Stomach (tissue), 9 donors: ENCODE results near the gene SDC3. TPM values are rescaled to one million over a fixed set of nuclear protein-coding genes. Genes with fewer than 3 reads are reported as not detected.

Experiments
- DNase-seq, 2 donors: peaks; one replicate each; pipeline versions ENCODE4 v3.0.0 to v3.0.0-alpha.2; 2013 to 2019
- H3K27ac ChIP-seq, 5 donors: fragments of 200-600 bp in 4 of 5; sonication (generic) in 4 of 5; one replicate each; pipeline ENCODE4 v1.5.1; 2013 to 2019; ENCODE audit warnings: mild to moderate bottlenecking in 1 of 5, moderate library complexity in 1 of 5
- H3K27me3 ChIP-seq, 3 donors: fragments of 200-600 bp; sonication (generic); one replicate each; pipeline ENCODE4 v1.5.1; 2017 to 2019; ENCODE audit warnings: mixed run types in 1 of 3
- H3K36me3 ChIP-seq, 4 donors: fragments of 200-600 bp; sonication (generic); 1 replicate in 3 of 4; 2 replicates in 1 of 4; pipeline ENCODE4 v1.5.1; 2016 to 2019
- H3K4me1 ChIP-seq, 4 donors: fragments of 200-600 bp; sonication (generic); one replicate each; pipeline ENCODE4 v1.5.1; 2016 to 2019
- H3K4me3 ChIP-seq, 4 donors: fragments of 200-600 bp; sonication (generic) in 3 of 4; one replicate each; pipeline ENCODE4 v1.5.1; 2016 to 2019; ENCODE audit warnings: mild to moderate bottlenecking in 1 of 4
- H3K9me3 ChIP-seq, 4 donors: fragments of 200-600 bp; sonication (generic); one replicate each; pipeline ENCODE4 v1.5.1; 2016 to 2019
- EP300 ChIP-seq: sonication (generic); formaldehyde crosslinking; IDR thresholded peaks from one replicate; pipeline ENCODE4 v1.6.1; 2017; ENCODE audit warnings: antibody characterized with exemption
- POLR2A ChIP-seq, 4 donors: fragments of 450-650 bp; IDR thresholded peaks; one replicate each; pipeline ENCODE4 v1.6.1; 2016; ENCODE audit warnings: antibody characterized with exemption in 4 of 4, control low read depth in 2 of 4, mild to moderate bottlenecking in 1 of 4, moderate library complexity in 1 of 4
- POLR2AphosphoS5 ChIP-seq, 3 donors: sonication (generic); formaldehyde crosslinking; IDR thresholded peaks; one replicate each; pipeline ENCODE4 v1.6.1; 2016; ENCODE audit warnings: antibody characterized with exemption in 3 of 3
- WGBS, 5 donors: extraction: QIAGEN DNeasy Blood & Tissue Kit in 3 of 5; methylation state at CpG; one replicate each; pipeline versions ENCODE4 v1.1.5 to v1.1.7; 2013 to 2018; 5-methylcytosine and 5-hydroxymethylcytosine counted together
- intact Hi-C: fragments of 100-400 bp; cut with DNase I; formaldehyde crosslinking; loops from one replicate; pipeline ENCODE4 v1.15.1; 2023; ENCODE audit warnings: low total_unique reads
- polyA plus RNA-seq, 3 donors: library from polyadenylated mRNA; stranded (reverse); fragments of 200-250 nt; gene quantifications; one replicate each; pipeline ENCODE4 v1.2.3, GENCODE V29; 2013
- total RNA-seq, 5 donors: library from RNA; depleted of rRNA; stranded (reverse); fragments of >200 nt; gene quantifications; one replicate each; pipeline versions ENCODE4 v1.1.0 to v1.2.3, GENCODE V29; 2014 to 2016
- TF ChIP-seq, protein P1 (sequence below), 7 experiments: fragments of 450-650 bp in 4 of 7; fragments of 200-600 bp in 3 of 7; sonication (generic) in 3 of 7; IDR thresholded peaks; one replicate each; pipeline ENCODE4 v1.5.1; 2016 to 2019; ENCODE audit warnings: antibody characterized with exemption in 7 of 7, control low read depth in 2 of 7, mild to moderate bottlenecking in 1 of 7
- donor health status: healthy with polysubstance abuse.
- donor health status: Bipolar disorder and iron deficiency.
- donor health status: healthy.

Gene SDC3
- total and polyA plus RNA-seq, 8 donors, result 0.58 to 47.2 (median 15.2) TPM

- Histone ChIP-seq H3K4me3 (peak overlapping the region; percentile 55 to 60 (median 58)), H3K27me3 (peaks cover 0 to 26% (median 7%) of the 10 kb centered on the region in 3 donors), H3K36me3 (no peaks in the 10 kb centered on the region), H3K9me3 (no peaks in the 10 kb centered on the region), H3K4me1 (peaks cover 40 to 91% (median 66%) of the 10 kb centered on the region in 4 donors), H3K27ac (peak overlapping the region in 4 of 5 donors; percentile 7 to 85 (median 72))
- peak in 1 of 2 donors; percentile 9 for DNase-seq
- intact Hi-C loops, result no loop called here
- 69 to 95% (median 90%) methylated on average over 8 to 9 of the region's 9 CpGs for WGBS, 5 donors
- TF ChIP-seq EP300 (no peak), POLR2A (IDR thresholded peaks at IDR 0.05) (no peak), POLR2AphosphoS5 (IDR thresholded peaks at IDR 0.05) (no peak)
These were observed 1.7 kb downstream of the SDC3 start for GRCh38 chr1:30906631-30907441.

DNA sequence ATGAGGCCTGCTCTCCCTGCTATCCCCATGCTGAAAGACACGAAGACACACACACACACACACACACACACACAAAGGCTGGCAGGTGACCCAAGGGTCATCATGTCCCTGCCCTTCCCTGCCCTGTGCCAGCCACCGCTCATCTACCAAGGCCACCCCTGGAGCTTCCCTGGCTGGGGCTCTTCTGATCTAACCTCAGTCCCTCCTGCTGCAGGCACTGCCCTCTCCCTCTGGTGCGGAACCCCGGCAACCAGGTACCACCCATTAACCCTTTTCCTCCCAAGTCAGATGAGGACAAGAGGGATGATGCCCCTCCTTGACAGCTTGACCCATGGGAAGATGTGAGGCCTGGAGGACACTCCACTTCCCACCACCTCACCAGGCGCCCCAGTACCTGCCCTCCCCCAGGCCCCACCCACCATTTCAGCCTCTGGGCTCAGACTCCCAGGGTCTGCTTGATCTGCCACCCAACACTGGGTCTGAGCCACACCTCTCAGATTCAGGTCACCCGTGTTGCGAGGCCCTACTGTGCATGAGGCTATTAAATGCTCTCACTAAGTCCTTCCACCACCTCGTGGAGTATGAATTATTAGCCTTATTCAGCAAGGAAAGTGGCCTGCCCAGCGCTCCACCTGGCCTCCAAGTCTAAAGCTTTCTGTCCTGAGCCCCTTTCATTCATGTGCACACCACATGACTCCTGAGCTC, 2.5 kb downstream of the SDC3 start:
- Histone ChIP-seq H3K4me1 (peaks cover 42 to 91% (median 73%) of the 10 kb centered on the region in 4 donors), H3K4me3 (no peak overlapping the region), H3K27me3 (peaks cover 0 to 26% (median 7%) of the 10 kb centered on the region in 3 donors), H3K36me3 (no peaks in the 10 kb centered on the region), H3K9me3 (no peaks in the 10 kb centered on the region), H3K27ac (peak overlapping the region in 3 of 5 donors; percentile 25 to 85 (median 81))
- TF ChIP-seq EP300 (no peak), POLR2A (IDR thresholded peaks at IDR 0.05) (no peak), POLR2AphosphoS5 (IDR thresholded peaks at IDR 0.05) (no peak)
- TF ChIP-seq, protein P1, sequence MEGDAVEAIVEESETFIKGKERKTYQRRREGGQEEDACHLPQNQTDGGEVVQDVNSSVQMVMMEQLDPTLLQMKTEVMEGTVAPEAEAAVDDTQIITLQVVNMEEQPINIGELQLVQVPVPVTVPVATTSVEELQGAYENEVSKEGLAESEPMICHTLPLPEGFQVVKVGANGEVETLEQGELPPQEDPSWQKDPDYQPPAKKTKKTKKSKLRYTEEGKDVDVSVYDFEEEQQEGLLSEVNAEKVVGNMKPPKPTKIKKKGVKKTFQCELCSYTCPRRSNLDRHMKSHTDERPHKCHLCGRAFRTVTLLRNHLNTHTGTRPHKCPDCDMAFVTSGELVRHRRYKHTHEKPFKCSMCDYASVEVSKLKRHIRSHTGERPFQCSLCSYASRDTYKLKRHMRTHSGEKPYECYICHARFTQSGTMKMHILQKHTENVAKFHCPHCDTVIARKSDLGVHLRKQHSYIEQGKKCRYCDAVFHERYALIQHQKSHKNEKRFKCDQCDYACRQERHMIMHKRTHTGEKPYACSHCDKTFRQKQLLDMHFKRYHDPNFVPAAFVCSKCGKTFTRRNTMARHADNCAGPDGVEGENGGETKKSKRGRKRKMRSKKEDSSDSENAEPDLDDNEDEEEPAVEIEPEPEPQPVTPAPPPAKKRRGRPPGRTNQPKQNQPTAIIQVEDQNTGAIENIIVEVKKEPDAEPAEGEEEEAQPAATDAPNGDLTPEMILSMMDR (IDR thresholded peaks at IDR 0.05), result no peak
- intact Hi-C loops, result no loop called here
- peak in 1 of 2 donors; percentile 8 for DNase-seq
- 54 to 57% (median 57%) methylated on average over 9 of the region's 9 CpGs for WGBS, 5 donors

- H3K4me1 ChIP-seq, result peaks cover 45 to 88% (median 70%) of the 10 kb centered on the region in 4 donors
- intact Hi-C loops, result no loop called here
- H3K36me3 ChIP-seq, result no peaks in the 10 kb centered on the region
- no peaks in the 10 kb centered on the region for H3K9me3 ChIP-seq
- DNase-seq, result peak in 1 of 2 donors; percentile 0
- WGBS, 5 donors, result 67 to 94% (median 77%) methylated on average over 1 of the region's 1 CpG
- no peak for TF ChIP-seq POLR2A (IDR thresholded peaks at IDR 0.05)
- TF ChIP-seq EP300, result no peak
- TF ChIP-seq, protein P1 (IDR thresholded peaks at IDR 0.05), result no peak
- no peak for TF ChIP-seq POLR2AphosphoS5 (IDR thresholded peaks at IDR 0.05)
- H3K27me3 ChIP-seq, result peaks cover 0 to 26% (median 7%) of the 10 kb centered on the region in 3 donors
- H3K27ac ChIP-seq, result peak overlapping the region in 3 of 5 donors; percentile 25 to 85 (median 31)
- H3K4me3 ChIP-seq, result no peak overlapping the region
These were observed 3.2 kb downstream of the SDC3 start for GRCh38 chr1:30905403-30905802.

DNA sequence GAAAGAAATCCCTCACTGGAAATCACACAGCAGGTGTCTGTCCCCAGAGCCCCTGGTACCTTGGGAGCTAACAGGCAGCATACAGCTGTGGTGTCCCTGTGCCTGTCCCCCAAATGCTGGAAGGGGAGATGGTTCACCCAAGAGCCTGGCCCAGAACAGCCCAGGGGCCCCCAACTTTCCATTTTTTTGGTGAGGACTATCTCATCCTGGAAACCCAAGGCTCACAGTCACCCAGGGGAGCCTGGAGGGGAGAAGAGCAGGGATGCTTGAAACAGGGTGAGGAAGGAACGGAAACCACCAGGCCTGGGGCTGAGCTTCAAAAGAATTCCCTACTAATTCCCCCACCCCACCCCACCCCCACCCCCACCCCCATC, 3.6 kb downstream of the SDC3 start:
- WGBS, 5 donors, result 50 to 100% (median 82%) methylated on average over 1 of the region's 1 CpG
- Histone ChIP-seq H3K27ac (peak overlapping the region in 3 of 5 donors; percentile 46 to 85 (median 82)), H3K36me3 (no peaks in the 10 kb centered on the region), H3K4me3 (no peak overlapping the region), H3K27me3 (peaks cover 0 to 26% (median 7%) of the 10 kb centered on the region in 3 donors), H3K4me1 (peaks cover 45 to 85% (median 66%) of the 10 kb centered on the region in 4 donors), H3K9me3 (no peaks in the 10 kb centered on the region)
- no peak for TF ChIP-seq EP300
- no peak for TF ChIP-seq POLR2AphosphoS5 (IDR thresholded peaks at IDR 0.05)
- TF ChIP-seq, protein P1 (IDR thresholded peaks at IDR 0.05), result no peak
- TF ChIP-seq POLR2A (IDR thresholded peaks at IDR 0.05), result no peak
- intact Hi-C loops, result no loop called here
- DNase-seq, result peak in 1 of 2 donors; percentile 1
